ENCODE data around the gene OLIG1.
A peak's percentile ranks its signal among the peaks of the same experiment; 100 is the strongest.

OLIG1 gene

DNA sequence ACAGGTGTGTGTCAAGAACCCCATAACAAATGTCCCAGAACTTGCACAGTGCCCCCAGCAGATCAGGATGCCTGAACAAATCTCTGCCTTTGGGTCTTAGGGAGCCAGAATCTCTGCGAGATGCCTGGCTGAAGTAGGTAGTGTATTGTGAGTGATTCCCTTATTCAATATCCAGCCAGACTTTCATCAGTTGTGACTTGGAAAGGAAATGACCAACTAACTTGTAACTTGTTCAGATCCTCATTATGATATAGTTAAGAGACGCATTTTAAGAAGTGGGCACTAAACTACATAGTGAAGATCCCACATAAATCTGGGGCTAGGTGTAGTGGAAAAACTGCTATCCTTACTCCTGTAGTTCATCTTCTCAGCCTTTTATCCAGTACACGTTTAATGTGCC is 32.4 kb upstream of the OLIG1 start:
- peak overlapping the region; percentile 72 for H3K9ac ChIP-seq (ENCODE audit: low read depth, low read length, poor library complexity, severe bottlenecking)
- no peaks in the 10 kb centered on the region for H3K9me2 ChIP-seq (replicated peaks; ENCODE audit: low read depth, low read length)
- no peaks in the 10 kb centered on the region for H3K9me3 ChIP-seq (ENCODE audit: insufficient read depth, low read depth, low read length)
- H2AFZ ChIP-seq (ENCODE audit: low read length) = peak overlapping the region; percentile 19; the same call in 1 of the 2 replicates
- H3K27me3 ChIP-seq (ENCODE audit: insufficient read depth, low read length, poor library complexity, severe bottlenecking) = no peaks in the 10 kb centered on the region
- no peaks in the 10 kb centered on the region for H3K36me3 ChIP-seq (ENCODE audit: insufficient read depth, low read length)
- no peaks in the 10 kb centered on the region for H4K20me1 ChIP-seq (ENCODE audit: insufficient read depth, low read length, poor library complexity, severe bottlenecking)
- H3F3A ChIP-seq (ENCODE audit: low read depth) = no peaks in the 10 kb centered on the region
- no peaks in the 10 kb centered on the region for H3K79me2 ChIP-seq (ENCODE audit: insufficient read depth, low read length)
- peaks cover 52% of the 10 kb centered on the region for H3K4me1 ChIP-seq (ENCODE audit: insufficient read depth, low read length, poor library complexity, severe bottlenecking)
- peak overlapping the region; percentile 71 for H3K4me2 ChIP-seq (ENCODE audit: low read depth, low read length, poor library complexity, severe bottlenecking)
- TF ChIP-seq EZH2phosphoT487 (IDR thresholded peaks at IDR 0.05; ENCODE audit: borderline replicate concordance) = no peak
- TF ChIP-seq, protein P1, sequence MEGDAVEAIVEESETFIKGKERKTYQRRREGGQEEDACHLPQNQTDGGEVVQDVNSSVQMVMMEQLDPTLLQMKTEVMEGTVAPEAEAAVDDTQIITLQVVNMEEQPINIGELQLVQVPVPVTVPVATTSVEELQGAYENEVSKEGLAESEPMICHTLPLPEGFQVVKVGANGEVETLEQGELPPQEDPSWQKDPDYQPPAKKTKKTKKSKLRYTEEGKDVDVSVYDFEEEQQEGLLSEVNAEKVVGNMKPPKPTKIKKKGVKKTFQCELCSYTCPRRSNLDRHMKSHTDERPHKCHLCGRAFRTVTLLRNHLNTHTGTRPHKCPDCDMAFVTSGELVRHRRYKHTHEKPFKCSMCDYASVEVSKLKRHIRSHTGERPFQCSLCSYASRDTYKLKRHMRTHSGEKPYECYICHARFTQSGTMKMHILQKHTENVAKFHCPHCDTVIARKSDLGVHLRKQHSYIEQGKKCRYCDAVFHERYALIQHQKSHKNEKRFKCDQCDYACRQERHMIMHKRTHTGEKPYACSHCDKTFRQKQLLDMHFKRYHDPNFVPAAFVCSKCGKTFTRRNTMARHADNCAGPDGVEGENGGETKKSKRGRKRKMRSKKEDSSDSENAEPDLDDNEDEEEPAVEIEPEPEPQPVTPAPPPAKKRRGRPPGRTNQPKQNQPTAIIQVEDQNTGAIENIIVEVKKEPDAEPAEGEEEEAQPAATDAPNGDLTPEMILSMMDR (conservative IDR thresholded peaks at IDR 0.05; ENCODE audit: low read length) = no peak
- H3K4me3 ChIP-seq (ENCODE audit: low read length, poor library complexity, severe bottlenecking) = peak overlapping the region; percentile 59

- TF ChIP-seq, protein P1 (conservative IDR thresholded peaks at IDR 0.05; ENCODE audit: low read length) = no peak
- TF ChIP-seq EZH2phosphoT487 (IDR thresholded peaks at IDR 0.05; ENCODE audit: borderline replicate concordance) = no peak
- Histone ChIP-seq H4K20me1 (ENCODE audit: insufficient read depth, low read length, poor library complexity, severe bottlenecking) (no peaks in the 10 kb centered on the region), H3K4me1 (ENCODE audit: insufficient read depth, low read length, poor library complexity, severe bottlenecking) (peaks cover 46% of the 10 kb centered on the region), H3K9me3 (ENCODE audit: insufficient read depth, low read depth, low read length) (no peaks in the 10 kb centered on the region), H3K36me3 (ENCODE audit: insufficient read depth, low read length) (no peaks in the 10 kb centered on the region), H2AFZ (ENCODE audit: low read length) (peak overlapping the region; percentile 24; the same call in 1 of the 2 replicates), H3K4me2 (ENCODE audit: low read depth, low read length, poor library complexity, severe bottlenecking) (no peak overlapping the region), H3K79me2 (ENCODE audit: insufficient read depth, low read length) (no peaks in the 10 kb centered on the region), H3K9ac (ENCODE audit: low read depth, low read length, poor library complexity, severe bottlenecking) (no peak overlapping the region), H3K27me3 (ENCODE audit: insufficient read depth, low read length, poor library complexity, severe bottlenecking) (no peaks in the 10 kb centered on the region), H3K4me3 (ENCODE audit: low read length, poor library complexity, severe bottlenecking) (no peak overlapping the region), H3K9me2 (replicated peaks; ENCODE audit: low read depth, low read length) (no peaks in the 10 kb centered on the region), H3F3A (ENCODE audit: low read depth) (no peaks in the 10 kb centered on the region)
Observed at GRCh38 chr21:33039536-33039935, 30.4 kb upstream of the OLIG1 start.

DNA sequence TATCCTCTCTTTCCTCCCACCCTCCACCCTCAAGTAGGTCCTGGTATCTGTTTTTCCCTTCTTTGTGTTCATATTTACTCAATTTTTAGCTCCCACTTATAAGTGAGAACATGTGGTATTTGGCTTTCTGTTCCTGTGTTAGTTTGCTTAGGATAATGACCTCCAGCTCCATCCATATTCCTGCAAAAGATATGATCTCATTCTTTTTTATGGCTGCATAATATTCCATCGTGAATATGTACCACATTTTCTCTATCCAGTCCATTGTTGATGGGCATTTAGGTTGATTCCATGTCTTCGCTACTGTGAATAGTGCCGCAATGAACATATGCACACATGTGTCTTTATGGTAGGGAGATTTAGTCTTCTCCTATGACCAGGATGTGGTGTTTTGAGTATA is 29.7 kb upstream of the OLIG1 start:
- no peaks in the 10 kb centered on the region for H3K79me2 ChIP-seq (ENCODE audit: insufficient read depth, low read length)
- H3K27me3 ChIP-seq (ENCODE audit: insufficient read depth, low read length, poor library complexity, severe bottlenecking) = no peaks in the 10 kb centered on the region
- H3K4me3 ChIP-seq (ENCODE audit: low read length, poor library complexity, severe bottlenecking) = no peak overlapping the region
- no peaks in the 10 kb centered on the region for H3F3A ChIP-seq (ENCODE audit: low read depth)
- no peaks in the 10 kb centered on the region for H3K9me2 ChIP-seq (replicated peaks; ENCODE audit: low read depth, low read length)
- no peak overlapping the region for H3K4me2 ChIP-seq (ENCODE audit: low read depth, low read length, poor library complexity, severe bottlenecking)
- H4K20me1 ChIP-seq (ENCODE audit: insufficient read depth, low read length, poor library complexity, severe bottlenecking) = no peaks in the 10 kb centered on the region
- no peaks in the 10 kb centered on the region for H3K9me3 ChIP-seq (ENCODE audit: insufficient read depth, low read depth, low read length)
- H3K9ac ChIP-seq (ENCODE audit: low read depth, low read length, poor library complexity, severe bottlenecking) = no peak overlapping the region
- no peak overlapping the region for H2AFZ ChIP-seq (ENCODE audit: low read length)
- no peaks in the 10 kb centered on the region for H3K36me3 ChIP-seq (ENCODE audit: insufficient read depth, low read length)
- H3K4me1 ChIP-seq (ENCODE audit: insufficient read depth, low read length, poor library complexity, severe bottlenecking) = peaks cover 40% of the 10 kb centered on the region
- TF ChIP-seq, protein P1 (conservative IDR thresholded peaks at IDR 0.05; ENCODE audit: low read length) = no peak
- TF ChIP-seq EZH2phosphoT487 (IDR thresholded peaks at IDR 0.05; ENCODE audit: borderline replicate concordance) = no peak

All from Loucy (cell line).